Embryonic facial prominence (tissue), 1 donor: Measurements from ENCODE around the gene KCP.

Experiments used
- DNase-seq: peaks from one replicate; pipeline ENCODE4 v3.0.0-alpha.2; 2016; ENCODE audit errors: extremely low spot score

The KCP gene

GRCh38 chr7:128827971-128828711 lies 82.4 kb downstream of the KCP start:
- no peak for DNase-seq

- no peak for DNase-seq
Measured at GRCh38 chr7:128827248-128827958, 83.1 kb downstream of the KCP start.

- DNase-seq: no peak
Measured at GRCh38 chr7:128826916-128827247, 83.6 kb downstream of the KCP start.
